ENCODE measurements around the gene PIK3R5. TPM values are rescaled to one million over a fixed set of nuclear protein-coding genes. Genes with fewer than 3 reads are reported as not detected.

Gene PIK3R5
- total RNA-seq, 1 donor from 2014 or later = 44.0 TPM

GRCh38 chr17:8896087-8896486 lies 69.4 kb downstream of the PIK3R5 start:
- no peak for ATAC-seq
- TF ChIP-seq, protein P1, sequence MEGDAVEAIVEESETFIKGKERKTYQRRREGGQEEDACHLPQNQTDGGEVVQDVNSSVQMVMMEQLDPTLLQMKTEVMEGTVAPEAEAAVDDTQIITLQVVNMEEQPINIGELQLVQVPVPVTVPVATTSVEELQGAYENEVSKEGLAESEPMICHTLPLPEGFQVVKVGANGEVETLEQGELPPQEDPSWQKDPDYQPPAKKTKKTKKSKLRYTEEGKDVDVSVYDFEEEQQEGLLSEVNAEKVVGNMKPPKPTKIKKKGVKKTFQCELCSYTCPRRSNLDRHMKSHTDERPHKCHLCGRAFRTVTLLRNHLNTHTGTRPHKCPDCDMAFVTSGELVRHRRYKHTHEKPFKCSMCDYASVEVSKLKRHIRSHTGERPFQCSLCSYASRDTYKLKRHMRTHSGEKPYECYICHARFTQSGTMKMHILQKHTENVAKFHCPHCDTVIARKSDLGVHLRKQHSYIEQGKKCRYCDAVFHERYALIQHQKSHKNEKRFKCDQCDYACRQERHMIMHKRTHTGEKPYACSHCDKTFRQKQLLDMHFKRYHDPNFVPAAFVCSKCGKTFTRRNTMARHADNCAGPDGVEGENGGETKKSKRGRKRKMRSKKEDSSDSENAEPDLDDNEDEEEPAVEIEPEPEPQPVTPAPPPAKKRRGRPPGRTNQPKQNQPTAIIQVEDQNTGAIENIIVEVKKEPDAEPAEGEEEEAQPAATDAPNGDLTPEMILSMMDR (IDR thresholded peaks at IDR 0.05) = no peak
- peaks cover 3% of the 10 kb centered on the region for H3K27me3 ChIP-seq (ENCODE audit: low read depth)
- no peak overlapping the region for H3K4me3 ChIP-seq
- H3K27ac ChIP-seq = no peak overlapping the region
- no peaks in the 10 kb centered on the region for H3K36me3 ChIP-seq
- DNase-seq = no peak
- intact Hi-C loops (cut with DNase I) = no loop called here
- H3K4me1 ChIP-seq = peaks cover 24% of the 10 kb centered on the region
- H3K9me3 ChIP-seq = no peaks in the 10 kb centered on the region

DNA sequence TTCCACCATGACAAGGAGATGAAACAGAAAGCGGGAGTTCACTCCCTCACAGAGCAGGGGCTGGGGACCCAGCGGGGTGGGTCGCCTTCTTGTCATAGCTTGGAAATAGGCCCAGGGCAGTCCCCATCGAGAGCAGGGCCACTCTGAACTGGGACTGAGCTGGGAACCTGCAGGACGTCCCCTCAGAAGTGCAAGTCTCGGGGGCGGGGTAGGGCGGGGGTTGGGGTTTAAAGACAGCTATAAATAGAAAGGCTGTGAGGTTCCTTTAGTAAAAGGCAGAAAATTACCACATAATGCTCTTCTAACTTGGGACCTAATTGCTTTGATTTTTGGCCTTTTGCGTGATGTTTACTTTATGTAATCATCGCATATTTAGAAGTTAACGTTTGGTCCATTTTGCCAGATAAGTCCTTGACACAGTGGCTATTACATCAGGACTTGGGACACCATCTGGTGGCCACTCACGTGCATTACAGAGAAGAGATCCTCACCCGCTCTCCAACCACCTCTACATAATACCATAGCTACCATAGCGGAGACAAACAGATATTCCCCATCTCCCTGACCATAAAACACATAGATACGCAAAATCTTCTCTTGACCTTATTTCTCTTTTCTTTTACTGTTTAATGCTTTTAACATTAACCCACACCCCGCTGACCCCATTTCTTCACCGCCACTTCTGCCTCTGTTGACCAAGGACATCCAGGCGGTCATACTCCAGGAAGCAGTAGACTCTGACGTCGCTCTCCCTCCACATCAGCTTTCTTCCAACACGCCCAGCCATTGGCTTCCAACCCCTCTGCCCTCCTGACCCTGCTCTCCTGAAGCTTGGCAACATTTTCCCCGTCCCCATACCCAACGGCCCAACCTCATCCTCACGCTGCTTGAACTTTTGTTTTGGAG lies 70.6 kb downstream of the PIK3R5 start:
- Histone ChIP-seq H3K27me3 (ENCODE audit: low read depth) (peaks cover 3% of the 10 kb centered on the region), H3K36me3 (peaks cover 8% of the 10 kb centered on the region), H3K4me1 (peaks cover 24% of the 10 kb centered on the region), H3K9me3 (no peaks in the 10 kb centered on the region), H3K4me3 (no peak overlapping the region), H3K27ac (no peak overlapping the region)
- TF ChIP-seq, protein P1 (IDR thresholded peaks at IDR 0.05) = peak; percentile 73
- ATAC-seq (peak; percentile 81), DNase-seq (no peak)
- intact Hi-C loops (cut with DNase I) = no loop called here

DNA sequence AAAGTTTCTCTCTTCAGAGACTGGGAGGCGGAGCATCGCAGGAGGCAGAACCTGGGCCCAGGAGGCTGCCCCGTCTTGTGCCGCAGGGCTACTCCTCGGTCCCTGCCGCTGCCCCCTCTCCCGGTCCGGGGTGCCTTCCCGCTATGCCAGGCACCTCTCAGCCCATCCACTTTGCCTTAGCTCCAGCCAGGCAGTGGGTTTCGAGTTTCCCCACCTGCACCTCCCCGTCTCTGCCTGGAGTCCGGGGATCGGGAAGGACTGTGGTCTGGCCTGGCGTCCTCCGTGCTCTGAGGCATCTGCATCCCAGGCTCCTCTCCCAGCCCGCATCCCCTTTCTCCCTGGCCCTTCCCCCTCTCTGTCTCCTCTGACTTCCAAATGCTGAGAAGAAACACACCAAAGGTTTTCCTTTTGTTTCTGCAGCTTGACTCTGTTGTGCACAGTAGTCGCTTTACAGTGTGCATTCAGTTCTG lies 71.3 kb downstream of the PIK3R5 start:
- H3K27me3 ChIP-seq (ENCODE audit: low read depth) = peaks cover 3% of the 10 kb centered on the region
- TF ChIP-seq, protein P1 (IDR thresholded peaks at IDR 0.05) = no peak
- H3K27ac ChIP-seq = no peak overlapping the region
- intact Hi-C loops (cut with DNase I) = no loop called here
- no peak overlapping the region for H3K4me3 ChIP-seq
- H3K36me3 ChIP-seq = peaks cover 11% of the 10 kb centered on the region
- ATAC-seq (no peak), DNase-seq (no peak)
- H3K4me1 ChIP-seq = peaks cover 18% of the 10 kb centered on the region
- H3K9me3 ChIP-seq = no peaks in the 10 kb centered on the region

- DNase-seq (no peak), ATAC-seq (no peak)
- H3K27me3 ChIP-seq (ENCODE audit: low read depth) = peaks cover 3% of the 10 kb centered on the region
- H3K27ac ChIP-seq = no peak overlapping the region
- intact Hi-C loops (cut with DNase I) = no loop called here
- H3K4me3 ChIP-seq = no peak overlapping the region
- H3K36me3 ChIP-seq = peaks cover 16% of the 10 kb centered on the region
- H3K9me3 ChIP-seq = no peaks in the 10 kb centered on the region
- TF ChIP-seq, protein P1 (IDR thresholded peaks at IDR 0.05) = no peak
- H3K4me1 ChIP-seq = peaks cover 13% of the 10 kb centered on the region
Measured at GRCh38 chr17:8893621-8894201, 71.8 kb downstream of the PIK3R5 start.

GRCh38 chr17:8893059-8893458 lies 72.4 kb downstream of the PIK3R5 start:
- no peak for DNase-seq
- Histone ChIP-seq H3K27me3 (ENCODE audit: low read depth) (peaks cover 3% of the 10 kb centered on the region), H3K4me1 (peaks cover 7% of the 10 kb centered on the region), H3K9me3 (no peaks in the 10 kb centered on the region), H3K36me3 (peaks cover 20% of the 10 kb centered on the region), H3K4me3 (no peak overlapping the region), H3K27ac (no peak overlapping the region)
- no peak for ATAC-seq
- intact Hi-C loops (cut with DNase I) = no loop called here
- TF ChIP-seq, protein P1 (IDR thresholded peaks at IDR 0.05) = no peak
